Measurements from ENCODE around the gene MUCL3. TPM values are rescaled to one million over a fixed set of nuclear protein-coding genes. Genes with fewer than 3 reads are reported as not detected.
A peak's percentile ranks its signal among the peaks of the same experiment; 100 is the strongest.
"Not testable (repeated sequence)": the region's sequence is repeated elsewhere in the genome, so short reads cannot be mapped to it uniquely, and the experiment has no call there.

The MUCL3 gene
- total and polyA plus RNA-seq, 2 donors: not detected

DNA sequence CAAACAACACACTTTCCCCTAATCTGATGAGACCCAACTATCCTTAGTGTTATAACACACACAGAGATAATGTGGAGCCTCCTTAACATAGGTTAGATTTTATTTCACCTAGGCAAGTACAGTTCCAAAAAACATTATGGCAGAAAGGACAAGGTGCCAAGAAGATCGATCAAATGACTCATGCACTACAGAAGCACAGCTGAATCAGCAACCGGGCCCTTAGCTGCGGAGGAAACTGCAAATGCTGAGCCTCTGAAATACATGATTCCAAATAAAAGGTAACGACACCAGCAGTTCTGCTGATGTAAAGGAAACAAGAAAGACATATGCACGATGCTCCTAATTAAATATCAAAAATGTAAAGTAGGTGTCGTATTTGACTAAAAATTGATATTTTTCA lies 22.9 kb downstream of the MUCL3 start:
- no peak overlapping the region for H3K27ac ChIP-seq (ENCODE audit: low read depth)
- 74% methylated on average over 6 of the region's 6 CpGs for WGBS
- no peak for DNase-seq (ENCODE audit: extremely low spot score)

DNA sequence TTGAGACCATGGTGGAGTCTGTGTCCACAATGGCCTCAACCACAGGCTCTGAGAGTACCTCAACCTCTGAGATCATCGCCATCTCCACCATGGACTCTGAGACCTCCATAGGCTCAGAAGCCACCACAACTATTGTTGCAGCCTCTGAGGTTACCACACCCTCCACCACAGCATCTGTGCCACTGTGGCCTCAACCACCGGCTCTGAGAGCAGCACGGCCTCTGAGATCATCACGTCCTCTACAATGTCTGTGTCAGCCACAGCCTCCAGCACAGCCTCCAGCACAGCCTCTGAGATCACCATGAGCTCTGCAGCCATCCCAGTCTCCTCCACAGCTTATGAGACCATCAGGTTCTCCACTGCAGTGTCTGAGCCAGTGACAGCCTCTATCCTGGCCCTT lies 23.3 kb downstream of the MUCL3 start:
- WGBS: 83% methylated on average over 4 of the region's 4 CpGs
- Histone ChIP-seq H3K36me3 (ENCODE audit: insufficient read depth) (no peaks in the 10 kb centered on the region), H3K4me1 (ENCODE audit: insufficient read depth) (no peaks in the 10 kb centered on the region), H3K27ac (ENCODE audit: low read depth) (no peak overlapping the region), H3K4me3 (ENCODE audit: low read depth, low read length) (no peak overlapping the region)
- no peak for DNase-seq (ENCODE audit: extremely low spot score)

More for the DNA sequence above, 22.9 kb downstream of the MUCL3 start:
- Histone ChIP-seq H3K4me3 (ENCODE audit: low read depth, low read length) (no peak overlapping the region), H3K36me3 (ENCODE audit: insufficient read depth) (no peaks in the 10 kb centered on the region), H3K4me1 (ENCODE audit: insufficient read depth) (no peaks in the 10 kb centered on the region)

DNA sequence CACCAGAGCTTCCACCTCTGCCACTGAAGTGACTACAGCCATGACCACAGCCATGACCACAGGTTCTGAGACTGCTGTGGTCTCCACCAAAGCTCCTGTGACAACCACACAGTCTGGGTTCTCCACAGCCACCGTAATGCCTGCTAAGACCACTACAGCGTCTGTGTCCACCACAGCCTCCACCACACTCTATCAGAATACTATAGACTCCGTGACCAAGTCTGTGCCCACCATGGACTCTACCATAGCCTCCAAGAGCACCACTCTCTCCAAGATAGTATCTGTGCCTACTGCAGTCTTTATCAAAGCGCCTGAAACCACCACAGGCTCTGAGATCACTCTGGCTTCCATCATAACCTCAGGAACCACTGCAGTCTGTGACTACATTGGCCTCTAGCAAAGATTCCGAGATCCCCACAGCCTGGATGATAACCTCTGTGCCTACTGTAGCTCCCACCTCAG lies 24.4 kb downstream of the MUCL3 start:
- Histone ChIP-seq H3K4me1 (ENCODE audit: insufficient read depth) (no peaks in the 10 kb centered on the region), H3K4me3 (ENCODE audit: low read depth, low read length) (no peak overlapping the region), H3K27ac (ENCODE audit: low read depth) (no peak overlapping the region), H3K36me3 (ENCODE audit: insufficient read depth) (no peaks in the 10 kb centered on the region)
- WGBS: 75% methylated on average over 5 of the region's 5 CpGs
- DNase-seq (ENCODE audit: extremely low spot score): no peak

DNA sequence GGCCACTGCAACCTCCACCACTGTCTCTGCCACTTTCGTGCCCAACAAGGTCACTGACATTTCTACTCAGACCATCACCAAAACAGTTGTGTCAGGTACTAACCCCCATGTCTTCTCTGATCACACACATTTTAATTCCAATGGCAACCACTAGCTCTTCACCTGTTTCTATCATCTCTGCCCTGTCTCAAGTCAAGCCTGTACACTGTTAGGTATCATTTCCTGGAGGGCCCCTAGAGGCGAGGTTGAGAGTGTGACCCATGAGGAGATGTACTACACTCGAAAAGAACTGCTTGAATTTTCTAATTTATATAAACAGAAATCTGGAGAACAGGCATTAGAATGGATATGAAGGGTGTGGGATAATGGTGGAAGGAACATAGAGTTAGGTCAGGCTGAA lies 25.4 kb downstream of the MUCL3 start:
- H3K4me3 ChIP-seq (ENCODE audit: low read depth, low read length): no peak overlapping the region
- 60% methylated on average over 3 of the region's 3 CpGs for WGBS
- no peak overlapping the region for H3K27ac ChIP-seq (ENCODE audit: low read depth)
- H3K36me3 ChIP-seq (ENCODE audit: insufficient read depth): no peaks in the 10 kb centered on the region
- DNase-seq (ENCODE audit: extremely low spot score): no peak
- no peaks in the 10 kb centered on the region for H3K4me1 ChIP-seq (ENCODE audit: insufficient read depth)

DNA sequence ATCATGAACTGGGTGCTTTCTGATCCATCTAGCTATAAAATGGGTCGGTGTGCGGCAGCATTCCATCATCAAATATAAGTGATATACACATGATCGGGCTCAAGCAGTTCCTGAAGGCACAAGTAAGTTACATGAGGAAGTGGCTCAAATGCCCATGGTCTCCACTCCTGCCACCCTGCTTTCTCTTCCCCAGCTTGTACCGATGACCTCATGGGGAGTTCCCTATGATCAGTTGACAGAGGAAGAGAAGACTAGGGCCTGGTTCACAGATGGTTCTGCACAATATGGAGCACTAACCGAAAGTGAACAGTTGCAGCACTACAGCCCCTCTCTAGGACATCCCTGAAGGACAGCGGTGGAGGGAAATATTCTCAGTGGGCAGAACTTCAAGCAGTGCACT lies 28.4 kb downstream of the MUCL3 start:
- not testable (repeated sequence) for DNase-seq (ENCODE audit: extremely low spot score); H3K4me3 ChIP-seq (ENCODE audit: low read depth, low read length); H3K27ac ChIP-seq (ENCODE audit: low read depth); H3K4me1 ChIP-seq (ENCODE audit: insufficient read depth); H3K36me3 ChIP-seq (ENCODE audit: insufficient read depth)
- WGBS: 93% methylated on average over 6 of the region's 6 CpGs

DNA sequence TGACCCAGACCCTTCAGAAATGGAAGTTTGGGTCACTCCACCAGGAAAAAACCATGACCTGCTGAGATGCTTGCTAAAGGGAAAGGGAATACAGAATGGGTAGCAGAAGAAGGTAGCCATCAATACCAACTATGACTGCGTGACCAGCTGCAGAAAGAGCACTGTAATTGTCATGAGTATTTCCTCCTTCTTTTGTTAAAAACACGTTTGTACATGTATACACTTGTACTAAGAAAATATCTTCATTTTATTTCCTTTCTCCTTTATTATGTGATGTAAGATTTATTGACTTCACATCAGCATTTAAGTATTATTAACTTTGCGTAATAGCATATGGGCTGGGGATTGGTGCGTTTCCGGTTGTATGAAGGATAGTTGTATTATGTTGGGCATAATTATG lies 30.2 kb downstream of the MUCL3 start:
- DNase-seq (ENCODE audit: extremely low spot score): no peak
- H3K36me3 ChIP-seq (ENCODE audit: insufficient read depth): no peaks in the 10 kb centered on the region
- no peak overlapping the region for H3K27ac ChIP-seq (ENCODE audit: low read depth)
- H3K4me1 ChIP-seq (ENCODE audit: insufficient read depth): no peaks in the 10 kb centered on the region
- H3K4me3 ChIP-seq (ENCODE audit: low read depth, low read length): no peak overlapping the region
- WGBS: 81% methylated on average over 5 of the region's 5 CpGs

DNA sequence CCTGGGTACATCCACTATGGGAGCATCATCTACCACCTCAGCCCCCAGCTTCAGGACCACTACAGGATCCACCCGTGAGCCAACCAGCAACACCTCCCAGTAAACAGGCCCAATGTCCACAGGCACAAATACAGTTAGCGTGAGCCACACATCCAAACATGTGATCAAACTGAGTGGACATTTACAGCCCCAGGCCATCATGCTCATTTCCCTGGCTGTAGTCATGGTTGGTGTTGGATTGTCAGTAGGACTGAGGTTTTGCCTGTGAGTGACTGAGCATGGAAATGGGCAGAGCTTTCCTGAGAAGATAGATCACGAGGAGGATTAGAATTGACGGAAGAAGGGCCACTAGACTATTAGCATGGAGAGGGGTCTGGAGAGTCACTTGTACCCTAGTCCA lies 32.0 kb downstream of the MUCL3 start:
- Histone ChIP-seq H3K4me1 (ENCODE audit: insufficient read depth) (no peaks in the 10 kb centered on the region), H3K36me3 (ENCODE audit: insufficient read depth) (no peaks in the 10 kb centered on the region), H3K27ac (ENCODE audit: low read depth) (no peak overlapping the region), H3K4me3 (ENCODE audit: low read depth, low read length) (no peak overlapping the region)
- WGBS: 88% methylated on average over 4 of the region's 4 CpGs
- no peak for DNase-seq (ENCODE audit: extremely low spot score)

DNA sequence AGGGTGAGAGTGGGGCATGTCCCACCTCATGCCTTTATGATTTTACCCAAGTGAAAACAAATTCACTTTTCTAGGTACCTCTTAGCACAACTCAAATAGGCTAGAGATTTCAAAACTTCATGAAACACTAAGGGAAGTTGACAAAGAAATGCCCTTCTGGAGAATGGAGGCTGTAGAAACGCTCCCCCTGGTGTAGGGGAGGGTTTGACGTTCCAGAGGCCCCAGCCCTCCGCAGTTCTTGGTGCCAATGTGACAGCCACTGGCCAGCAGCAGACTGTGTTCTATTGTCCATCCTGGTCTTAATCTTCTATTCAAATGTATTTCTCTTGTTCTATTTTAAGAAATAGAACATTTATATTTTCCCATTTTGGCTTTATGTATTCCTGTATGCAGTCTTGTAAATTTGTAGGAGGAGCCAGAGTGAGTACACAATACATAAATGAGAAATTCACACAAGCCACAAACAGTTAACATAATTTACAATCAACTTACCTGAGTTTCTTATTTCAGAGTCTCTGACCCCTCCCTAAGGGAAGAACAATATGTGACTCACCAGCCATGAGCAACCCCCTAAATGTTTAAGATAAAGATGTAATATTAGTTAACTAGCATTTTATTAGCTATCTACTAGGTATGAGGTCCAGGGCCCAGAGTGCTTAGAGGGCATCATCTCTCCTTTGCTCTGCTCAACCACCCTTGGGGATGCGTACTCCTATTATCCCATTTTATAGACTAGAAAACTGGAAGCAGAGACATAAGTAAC lies 33.9 kb downstream of the MUCL3 start:
- no peaks in the 10 kb centered on the region for H3K36me3 ChIP-seq (ENCODE audit: insufficient read depth)
- no peak for DNase-seq (ENCODE audit: extremely low spot score)
- no peaks in the 10 kb centered on the region for H3K4me1 ChIP-seq (ENCODE audit: insufficient read depth)
- no peak overlapping the region for H3K4me3 ChIP-seq (ENCODE audit: low read depth, low read length)
- H3K27ac ChIP-seq (ENCODE audit: low read depth): no peak overlapping the region
- 72% methylated on average over 4 of the region's 4 CpGs for WGBS

DNA sequence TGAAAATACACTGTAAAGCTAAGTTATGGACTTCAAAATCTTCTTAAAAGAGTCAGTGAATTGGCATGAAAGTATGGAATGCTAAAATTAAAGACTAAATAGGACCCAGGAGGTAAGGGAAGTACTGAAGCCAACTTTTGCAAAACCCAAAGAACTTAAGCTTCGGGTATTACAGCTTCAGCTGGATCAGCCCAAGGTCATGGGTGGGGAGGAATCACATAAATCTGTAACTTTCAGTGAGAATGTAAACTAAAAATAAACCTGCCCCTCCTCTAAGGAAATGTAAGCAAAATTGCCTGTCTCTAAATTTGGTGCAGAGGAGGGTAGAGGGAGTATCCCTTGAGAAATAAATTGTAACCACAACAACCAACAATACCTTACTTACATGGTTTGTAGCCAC lies 38.4 kb downstream of the MUCL3 start:
- 12% methylated on average over 1 of the region's 1 CpG for WGBS
- DNase-seq (ENCODE audit: extremely low spot score): peak; percentile 13
- H3K4me3 ChIP-seq (ENCODE audit: low read depth, low read length): no peak overlapping the region
- no peaks in the 10 kb centered on the region for H3K4me1 ChIP-seq (ENCODE audit: insufficient read depth)
- H3K27ac ChIP-seq (ENCODE audit: low read depth): no peak overlapping the region
- no peaks in the 10 kb centered on the region for H3K36me3 ChIP-seq (ENCODE audit: insufficient read depth)

DNA sequence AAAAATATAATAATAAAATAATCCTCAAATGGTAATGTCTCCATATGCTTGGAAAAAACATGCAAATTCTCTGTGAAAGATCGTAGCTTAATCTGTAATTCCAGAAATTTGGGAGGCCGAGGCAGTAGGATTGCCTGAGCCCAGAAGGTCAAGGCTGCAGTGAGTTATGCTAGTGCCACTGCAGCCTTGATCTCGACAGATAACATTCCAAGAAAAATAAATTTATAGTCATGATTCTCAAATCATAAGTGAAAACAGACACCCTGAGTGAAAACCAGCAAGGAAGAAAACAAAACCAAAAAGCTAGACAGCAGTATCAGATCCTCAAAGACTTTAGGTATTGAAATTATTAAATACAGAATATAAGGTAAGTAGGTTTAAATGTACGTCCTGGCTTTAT lies 38.9 kb downstream of the MUCL3 start:
- 47% methylated on average over 4 of the region's 4 CpGs for WGBS
- Histone ChIP-seq H3K36me3 (ENCODE audit: insufficient read depth) (no peaks in the 10 kb centered on the region), H3K27ac (ENCODE audit: low read depth) (no peak overlapping the region), H3K4me3 (ENCODE audit: low read depth, low read length) (no peak overlapping the region), H3K4me1 (ENCODE audit: insufficient read depth) (no peaks in the 10 kb centered on the region)
- no peak for DNase-seq (ENCODE audit: extremely low spot score)

DNA sequence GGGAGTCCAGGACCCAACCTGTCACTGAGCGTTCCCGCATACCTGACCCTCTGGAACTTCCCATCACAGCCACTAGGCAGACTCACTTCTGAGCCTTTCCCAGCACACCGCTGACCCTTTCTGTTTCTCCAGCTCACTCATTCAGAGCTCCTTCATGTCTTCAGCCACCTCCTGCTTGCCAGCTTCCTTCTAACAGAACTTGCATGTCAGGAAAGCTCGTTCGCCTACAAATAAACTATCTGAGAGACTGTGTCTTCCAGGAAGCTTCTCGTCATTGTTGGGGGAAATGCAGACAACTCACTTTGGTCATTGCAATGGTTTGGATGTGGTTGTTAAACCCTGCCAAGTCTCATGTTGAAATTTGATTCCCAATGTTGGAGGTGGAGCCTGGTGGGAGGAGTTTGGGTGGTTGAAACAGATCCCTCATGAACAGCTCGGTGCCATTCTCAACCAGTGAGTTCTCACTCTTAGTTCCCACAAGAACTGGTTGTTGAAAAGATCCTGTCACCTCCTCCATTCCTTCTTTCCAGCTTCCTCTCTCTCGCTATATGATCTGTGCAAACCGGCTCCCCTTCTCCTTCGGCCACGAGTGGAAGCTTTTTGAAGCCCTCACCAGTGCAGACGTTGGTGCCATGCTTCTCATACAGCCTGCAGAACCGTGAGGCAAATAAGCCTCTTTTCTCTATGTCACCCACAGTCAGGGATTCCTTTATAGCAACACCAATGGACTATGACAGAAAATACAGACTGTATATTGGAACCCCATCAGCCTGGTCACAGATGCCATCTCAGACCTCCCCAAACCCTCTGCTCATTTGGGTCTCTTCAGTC lies 41.4 kb downstream of the MUCL3 start:
- H3K27ac ChIP-seq (ENCODE audit: low read depth): no peak overlapping the region
- H3K4me1 ChIP-seq (ENCODE audit: insufficient read depth): no peaks in the 10 kb centered on the region
- no peak overlapping the region for H3K4me3 ChIP-seq (ENCODE audit: low read depth, low read length)
- H3K36me3 ChIP-seq (ENCODE audit: insufficient read depth): no peaks in the 10 kb centered on the region
- peak; percentile 13 for DNase-seq (ENCODE audit: extremely low spot score)
- 20% methylated on average over 13 of the region's 13 CpGs for WGBS

DNA sequence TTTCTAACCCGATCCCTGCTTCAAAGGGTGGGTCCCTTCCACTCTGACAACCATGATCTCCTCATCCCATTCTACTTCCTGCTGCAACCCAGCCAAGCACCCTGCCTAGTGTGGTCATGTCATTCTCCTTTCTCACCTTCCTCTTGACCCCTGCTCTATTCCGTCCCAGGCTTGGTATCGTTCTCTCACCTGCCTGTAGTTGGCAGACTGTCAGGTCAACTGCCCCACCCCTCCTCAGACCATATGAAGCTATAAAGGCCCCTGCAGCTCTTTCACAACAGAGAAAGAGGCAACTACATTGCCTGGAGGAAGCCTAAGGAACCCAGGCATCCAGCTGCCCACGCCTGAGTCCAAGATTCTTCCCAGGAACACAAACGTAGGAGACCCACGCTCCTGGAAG lies 42.7 kb downstream of the MUCL3 start, which contains the start of gene MUC21:
Gene MUC21, plus strand, starts transcription at position 280 of the 400 bp plus-strand sequence. CDS start 241 bp downstream, outside the sequence.
- no peak for DNase-seq (ENCODE audit: extremely low spot score)
- Histone ChIP-seq H3K4me3 (ENCODE audit: low read depth, low read length) (no peak within 1 kb of the TSS), H3K27ac (ENCODE audit: low read depth) (no peak within 1 kb of the TSS), H3K36me3 (ENCODE audit: insufficient read depth) (no peaks in the 10 kb centered on the region), H3K4me1 (ENCODE audit: insufficient read depth) (no peaks in the 10 kb centered on the region)
- WGBS: 85% methylated on average over 6 of the region's 6 CpGs

DNA sequence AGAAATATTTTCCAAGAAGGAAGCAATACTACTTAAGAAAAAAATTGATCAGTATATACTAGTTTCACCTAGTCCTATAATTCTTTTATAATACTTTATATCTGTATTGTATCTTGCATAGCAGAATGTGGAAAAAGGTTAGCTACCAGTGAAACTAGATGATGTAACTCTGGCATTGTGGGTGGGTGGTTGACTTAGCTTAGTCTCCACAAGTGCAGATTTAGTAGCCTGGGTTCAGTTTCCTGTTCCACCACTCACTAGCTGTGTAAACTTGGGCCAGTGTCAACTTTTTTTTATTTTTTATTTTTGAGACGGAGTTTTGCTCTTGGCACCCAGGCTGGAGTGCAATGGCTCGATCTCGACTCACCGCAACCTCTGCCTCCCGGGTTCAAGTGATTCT lies 44.7 kb downstream of the MUCL3 start:
- WGBS: 71% methylated on average over 5 of the region's 5 CpGs
- Histone ChIP-seq H3K4me1 (ENCODE audit: insufficient read depth) (no peaks in the 10 kb centered on the region), H3K36me3 (ENCODE audit: insufficient read depth) (no peaks in the 10 kb centered on the region), H3K27ac (ENCODE audit: low read depth) (no peak overlapping the region), H3K4me3 (ENCODE audit: low read depth, low read length) (no peak overlapping the region)
- DNase-seq (ENCODE audit: extremely low spot score): no peak

DNA sequence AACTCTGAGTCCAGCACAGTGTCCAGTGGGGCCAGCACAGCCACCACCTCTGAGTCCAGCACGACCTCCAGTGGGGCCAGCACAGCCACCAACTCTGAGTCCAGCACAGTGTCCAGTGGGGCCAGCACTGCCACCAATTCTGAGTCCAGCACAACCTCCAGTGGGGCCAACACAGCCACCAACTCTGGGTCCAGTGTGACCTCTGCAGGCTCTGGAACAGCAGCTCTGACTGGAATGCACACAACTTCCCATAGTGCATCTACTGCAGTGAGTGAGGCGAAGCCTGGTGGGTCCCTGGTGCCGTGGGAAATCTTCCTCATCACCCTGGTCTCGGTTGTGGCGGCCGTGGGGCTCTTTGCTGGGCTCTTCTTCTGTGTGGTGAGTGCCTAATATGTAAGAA lies 46.5 kb downstream of the MUCL3 start:
- 93% methylated on average over 6 of the region's 6 CpGs for WGBS
- no peak for DNase-seq (ENCODE audit: extremely low spot score)

More for the DNA sequence above, 46.5 kb downstream of the MUCL3 start:
- H3K27ac ChIP-seq (ENCODE audit: low read depth): no peak overlapping the region
- H3K4me3 ChIP-seq (ENCODE audit: low read depth, low read length): no peak overlapping the region
- no peaks in the 10 kb centered on the region for H3K36me3 ChIP-seq (ENCODE audit: insufficient read depth)
- H3K4me1 ChIP-seq (ENCODE audit: insufficient read depth): no peaks in the 10 kb centered on the region
